ENCODE data around the gene CC2D2B. TPM values are rescaled to one million over a fixed set of nuclear protein-coding genes. Genes with fewer than 3 reads are reported as not detected.

The CC2D2B gene
- total and polyA plus RNA-seq, 2 experiments from 2014 or later, result 0.24 to 0.92 TPM

DNA sequence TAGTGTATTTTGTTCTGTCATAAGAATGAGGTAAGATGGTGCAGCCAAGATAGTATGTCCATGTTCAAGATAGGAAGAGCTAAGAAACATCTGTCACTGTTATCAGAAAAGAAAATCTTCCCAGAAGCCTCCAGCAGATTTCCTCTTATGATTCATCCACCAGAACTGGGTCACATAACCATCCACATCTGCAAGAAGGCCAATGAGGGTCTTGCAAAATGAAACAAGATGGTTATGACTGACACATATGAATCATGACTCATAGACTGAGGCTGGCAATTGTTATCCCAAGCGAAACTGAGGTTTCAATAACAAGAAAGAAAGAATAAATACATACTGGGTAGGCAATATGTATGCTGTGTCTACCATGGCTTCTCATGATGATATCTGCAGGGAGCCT, 165.9 kb downstream of the CC2D2B start:
- H3K4me3 ChIP-seq, result no peak overlapping the region
- Mint-ChIP-seq H3K4me1 (peaks cover 27% of the 10 kb centered on the region), H3K27ac (no peak overlapping the region), H3K4me3 (no peak overlapping the region), H3K36me3 (ENCODE audit: low read depth) (no peaks in the 10 kb centered on the region), H3K9me3 (no peaks in the 10 kb centered on the region), H3K27me3 (ENCODE audit: insufficient read depth, low read depth, poor library complexity) (no peaks in the 10 kb centered on the region)
- no peaks in the 10 kb centered on the region for H3K9me2 ChIP-seq (ENCODE audit: insufficient read depth)
- DNase-seq (ENCODE audit: low spot score), result no peak
- H4K20me1 ChIP-seq (replicated peaks; ENCODE audit: insufficient read depth), result no peaks in the 10 kb centered on the region
- H3F3A ChIP-seq (replicated peaks; ENCODE audit: low read depth), result no peaks in the 10 kb centered on the region
- no peak overlapping the region for H2AFZ ChIP-seq
- no peak for TF ChIP-seq NANOG (IDR thresholded peaks at IDR 0.05; ENCODE audit: borderline replicate concordance)
- no peak for TF ChIP-seq STAT1 (IDR thresholded peaks at IDR 0.05; ENCODE audit: unreplicated experiment)
- TF ChIP-seq, protein P1, sequence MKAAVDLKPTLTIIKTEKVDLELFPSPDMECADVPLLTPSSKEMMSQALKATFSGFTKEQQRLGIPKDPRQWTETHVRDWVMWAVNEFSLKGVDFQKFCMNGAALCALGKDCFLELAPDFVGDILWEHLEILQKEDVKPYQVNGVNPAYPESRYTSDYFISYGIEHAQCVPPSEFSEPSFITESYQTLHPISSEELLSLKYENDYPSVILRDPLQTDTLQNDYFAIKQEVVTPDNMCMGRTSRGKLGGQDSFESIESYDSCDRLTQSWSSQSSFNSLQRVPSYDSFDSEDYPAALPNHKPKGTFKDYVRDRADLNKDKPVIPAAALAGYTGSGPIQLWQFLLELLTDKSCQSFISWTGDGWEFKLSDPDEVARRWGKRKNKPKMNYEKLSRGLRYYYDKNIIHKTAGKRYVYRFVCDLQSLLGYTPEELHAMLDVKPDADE (IDR thresholded peaks at IDR 0.05), result no peak
- TF ChIP-seq CREB1 (CRISPR knock-in tag; IDR thresholded peaks at IDR 0.05; ENCODE audit: low read depth), result no peak
- TF ChIP-seq, protein P2, sequence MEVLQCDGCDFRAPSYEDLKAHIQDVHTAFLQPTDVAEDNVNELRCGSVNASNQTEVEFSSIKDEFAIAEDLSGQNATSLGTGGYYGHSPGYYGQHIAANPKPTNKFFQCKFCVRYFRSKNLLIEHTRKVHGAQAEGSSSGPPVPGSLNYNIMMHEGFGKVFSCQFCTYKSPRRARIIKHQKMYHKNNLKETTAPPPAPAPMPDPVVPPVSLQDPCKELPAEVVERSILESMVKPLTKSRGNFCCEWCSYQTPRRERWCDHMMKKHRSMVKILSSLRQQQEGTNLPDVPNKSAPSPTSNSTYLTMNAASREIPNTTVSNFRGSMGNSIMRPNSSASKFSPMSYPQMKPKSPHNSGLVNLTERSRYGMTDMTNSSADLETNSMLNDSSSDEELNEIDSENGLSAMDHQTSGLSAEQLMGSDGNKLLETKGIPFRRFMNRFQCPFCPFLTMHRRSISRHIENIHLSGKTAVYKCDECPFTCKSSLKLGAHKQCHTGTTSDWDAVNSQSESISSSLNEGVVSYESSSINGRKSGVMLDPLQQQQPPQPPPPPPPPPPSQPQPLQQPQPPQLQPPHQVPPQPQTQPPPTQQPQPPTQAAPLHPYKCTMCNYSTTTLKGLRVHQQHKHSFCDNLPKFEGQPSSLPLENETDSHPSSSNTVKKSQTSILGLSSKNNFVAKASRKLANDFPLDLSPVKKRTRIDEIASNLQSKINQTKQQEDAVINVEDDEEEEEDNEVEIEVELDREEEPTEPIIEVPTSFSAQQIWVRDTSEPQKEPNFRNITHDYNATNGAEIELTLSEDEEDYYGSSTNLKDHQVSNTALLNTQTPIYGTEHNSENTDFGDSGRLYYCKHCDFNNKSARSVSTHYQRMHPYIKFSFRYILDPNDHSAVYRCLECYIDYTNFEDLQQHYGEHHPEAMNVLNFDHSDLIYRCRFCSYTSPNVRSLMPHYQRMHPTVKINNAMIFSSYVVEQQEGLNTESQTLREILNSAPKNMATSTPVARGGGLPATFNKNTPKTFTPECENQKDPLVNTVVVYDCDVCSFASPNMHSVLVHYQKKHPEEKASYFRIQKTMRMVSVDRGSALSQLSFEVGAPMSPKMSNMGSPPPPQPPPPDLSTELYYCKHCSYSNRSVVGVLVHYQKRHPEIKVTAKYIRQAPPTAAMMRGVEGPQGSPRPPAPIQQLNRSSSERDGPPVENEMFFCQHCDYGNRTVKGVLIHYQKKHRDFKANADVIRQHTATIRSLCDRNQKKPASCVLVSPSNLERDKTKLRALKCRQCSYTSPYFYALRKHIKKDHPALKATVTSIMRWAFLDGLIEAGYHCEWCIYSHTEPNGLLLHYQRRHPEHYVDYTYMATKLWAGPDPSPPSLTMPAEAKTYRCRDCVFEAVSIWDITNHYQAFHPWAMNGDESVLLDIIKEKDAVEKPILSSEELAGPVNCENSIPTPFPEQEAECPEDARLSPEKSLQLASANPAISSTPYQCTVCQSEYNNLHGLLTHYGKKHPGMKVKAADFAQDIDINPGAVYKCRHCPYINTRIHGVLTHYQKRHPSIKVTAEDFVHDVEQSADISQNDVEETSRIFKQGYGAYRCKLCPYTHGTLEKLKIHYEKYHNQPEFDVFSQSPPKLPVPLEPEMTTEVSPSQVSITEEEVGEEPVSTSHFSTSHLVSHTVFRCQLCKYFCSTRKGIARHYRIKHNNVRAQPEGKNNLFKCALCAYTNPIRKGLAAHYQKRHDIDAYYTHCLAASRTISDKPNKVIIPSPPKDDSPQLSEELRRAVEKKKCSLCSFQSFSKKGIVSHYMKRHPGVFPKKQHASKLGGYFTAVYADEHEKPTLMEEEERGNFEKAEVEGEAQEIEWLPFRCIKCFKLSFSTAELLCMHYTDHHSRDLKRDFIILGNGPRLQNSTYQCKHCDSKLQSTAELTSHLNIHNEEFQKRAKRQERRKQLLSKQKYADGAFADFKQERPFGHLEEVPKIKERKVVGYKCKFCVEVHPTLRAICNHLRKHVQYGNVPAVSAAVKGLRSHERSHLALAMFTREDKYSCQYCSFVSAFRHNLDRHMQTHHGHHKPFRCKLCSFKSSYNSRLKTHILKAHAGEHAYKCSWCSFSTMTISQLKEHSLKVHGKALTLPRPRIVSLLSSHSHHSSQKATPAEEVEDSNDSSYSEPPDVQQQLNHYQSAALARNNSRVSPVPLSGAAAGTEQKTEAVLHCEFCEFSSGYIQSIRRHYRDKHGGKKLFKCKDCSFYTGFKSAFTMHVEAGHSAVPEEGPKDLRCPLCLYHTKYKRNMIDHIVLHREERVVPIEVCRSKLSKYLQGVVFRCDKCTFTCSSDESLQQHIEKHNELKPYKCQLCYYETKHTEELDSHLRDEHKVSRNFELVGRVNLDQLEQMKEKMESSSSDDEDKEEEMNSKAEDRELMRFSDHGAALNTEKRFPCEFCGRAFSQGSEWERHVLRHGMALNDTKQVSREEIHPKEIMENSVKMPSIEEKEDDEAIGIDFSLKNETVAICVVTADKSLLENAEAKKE (CRISPR knock-in tag; IDR thresholded peaks at IDR 0.05), result no peak
- TF ChIP-seq, protein P3, sequence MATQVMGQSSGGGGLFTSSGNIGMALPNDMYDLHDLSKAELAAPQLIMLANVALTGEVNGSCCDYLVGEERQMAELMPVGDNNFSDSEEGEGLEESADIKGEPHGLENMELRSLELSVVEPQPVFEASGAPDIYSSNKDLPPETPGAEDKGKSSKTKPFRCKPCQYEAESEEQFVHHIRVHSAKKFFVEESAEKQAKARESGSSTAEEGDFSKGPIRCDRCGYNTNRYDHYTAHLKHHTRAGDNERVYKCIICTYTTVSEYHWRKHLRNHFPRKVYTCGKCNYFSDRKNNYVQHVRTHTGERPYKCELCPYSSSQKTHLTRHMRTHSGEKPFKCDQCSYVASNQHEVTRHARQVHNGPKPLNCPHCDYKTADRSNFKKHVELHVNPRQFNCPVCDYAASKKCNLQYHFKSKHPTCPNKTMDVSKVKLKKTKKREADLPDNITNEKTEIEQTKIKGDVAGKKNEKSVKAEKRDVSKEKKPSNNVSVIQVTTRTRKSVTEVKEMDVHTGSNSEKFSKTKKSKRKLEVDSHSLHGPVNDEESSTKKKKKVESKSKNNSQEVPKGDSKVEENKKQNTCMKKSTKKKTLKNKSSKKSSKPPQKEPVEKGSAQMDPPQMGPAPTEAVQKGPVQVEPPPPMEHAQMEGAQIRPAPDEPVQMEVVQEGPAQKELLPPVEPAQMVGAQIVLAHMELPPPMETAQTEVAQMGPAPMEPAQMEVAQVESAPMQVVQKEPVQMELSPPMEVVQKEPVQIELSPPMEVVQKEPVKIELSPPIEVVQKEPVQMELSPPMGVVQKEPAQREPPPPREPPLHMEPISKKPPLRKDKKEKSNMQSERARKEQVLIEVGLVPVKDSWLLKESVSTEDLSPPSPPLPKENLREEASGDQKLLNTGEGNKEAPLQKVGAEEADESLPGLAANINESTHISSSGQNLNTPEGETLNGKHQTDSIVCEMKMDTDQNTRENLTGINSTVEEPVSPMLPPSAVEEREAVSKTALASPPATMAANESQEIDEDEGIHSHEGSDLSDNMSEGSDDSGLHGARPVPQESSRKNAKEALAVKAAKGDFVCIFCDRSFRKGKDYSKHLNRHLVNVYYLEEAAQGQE (IDR thresholded peaks at IDR 0.05; ENCODE audit: unreplicated experiment), result no peak
- TF ChIP-seq ZNF331 (CRISPR knock-in tag; IDR thresholded peaks at IDR 0.05; ENCODE audit: low read depth), result no peak
- TF ChIP-seq POLR2AphosphoS5 (IDR thresholded peaks at IDR 0.05; ENCODE audit: low read depth), result no peak
- TF ChIP-seq EZH2phosphoT487 (IDR thresholded peaks at IDR 0.05; ENCODE audit: unreplicated experiment), result no peak
- TF ChIP-seq EZH2 (IDR thresholded peaks at IDR 0.05; ENCODE audit: low read depth, unreplicated experiment), result no peak
- no peak for TF ChIP-seq JUNB (IDR thresholded peaks at IDR 0.05; ENCODE audit: unreplicated experiment)
- TF ChIP-seq, protein P4, sequence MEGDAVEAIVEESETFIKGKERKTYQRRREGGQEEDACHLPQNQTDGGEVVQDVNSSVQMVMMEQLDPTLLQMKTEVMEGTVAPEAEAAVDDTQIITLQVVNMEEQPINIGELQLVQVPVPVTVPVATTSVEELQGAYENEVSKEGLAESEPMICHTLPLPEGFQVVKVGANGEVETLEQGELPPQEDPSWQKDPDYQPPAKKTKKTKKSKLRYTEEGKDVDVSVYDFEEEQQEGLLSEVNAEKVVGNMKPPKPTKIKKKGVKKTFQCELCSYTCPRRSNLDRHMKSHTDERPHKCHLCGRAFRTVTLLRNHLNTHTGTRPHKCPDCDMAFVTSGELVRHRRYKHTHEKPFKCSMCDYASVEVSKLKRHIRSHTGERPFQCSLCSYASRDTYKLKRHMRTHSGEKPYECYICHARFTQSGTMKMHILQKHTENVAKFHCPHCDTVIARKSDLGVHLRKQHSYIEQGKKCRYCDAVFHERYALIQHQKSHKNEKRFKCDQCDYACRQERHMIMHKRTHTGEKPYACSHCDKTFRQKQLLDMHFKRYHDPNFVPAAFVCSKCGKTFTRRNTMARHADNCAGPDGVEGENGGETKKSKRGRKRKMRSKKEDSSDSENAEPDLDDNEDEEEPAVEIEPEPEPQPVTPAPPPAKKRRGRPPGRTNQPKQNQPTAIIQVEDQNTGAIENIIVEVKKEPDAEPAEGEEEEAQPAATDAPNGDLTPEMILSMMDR (conservative IDR thresholded peaks at IDR 0.05; ENCODE audit: low read depth in 2 of 2), result no peak
- TF ChIP-seq ZNF114 (CRISPR knock-in tag; IDR thresholded peaks at IDR 0.05), result no peak
- H3K79me2 ChIP-seq (replicated peaks; ENCODE audit: insufficient read depth), result no peaks in the 10 kb centered on the region
- H3K4me1 ChIP-seq (ENCODE audit: insufficient read depth), result peaks cover 25% of the 10 kb centered on the region
- no peaks in the 10 kb centered on the region for H3K27me3 ChIP-seq (ENCODE audit: insufficient read depth)
- no peaks in the 10 kb centered on the region for H3K36me3 ChIP-seq (ENCODE audit: insufficient read depth)
- H3K4me2 ChIP-seq, result no peak overlapping the region
- H3K27ac ChIP-seq (ENCODE audit: low read depth), result no peak overlapping the region
- no peak for ATAC-seq

All from GM23338 (cell line).